HG02970 (cell line): ENCODE data around the gene CCT6B.
"Not testable (repeated sequence)": the region's sequence is repeated elsewhere in the genome, so short reads cannot be mapped to it uniquely, and the experiment has no call there.

ENCODE experiments used
- ATAC-seq: cut with Tn5 transposase; IDR thresholded peaks from one replicate; pipeline ENCODE4 v1.9.1; 2021; ENCODE audit warnings: mild to moderate bottlenecking, moderate library complexity, moderate number of reproducible peaks; ENCODE audit not compliant: unreplicated experiment, low FRiP score

Gene CCT6B

GRCh38 chr17:34980681-34981537 is 19.6 kb upstream of the CCT6B start:
- peak; percentile 86 for ATAC-seq

DNA sequence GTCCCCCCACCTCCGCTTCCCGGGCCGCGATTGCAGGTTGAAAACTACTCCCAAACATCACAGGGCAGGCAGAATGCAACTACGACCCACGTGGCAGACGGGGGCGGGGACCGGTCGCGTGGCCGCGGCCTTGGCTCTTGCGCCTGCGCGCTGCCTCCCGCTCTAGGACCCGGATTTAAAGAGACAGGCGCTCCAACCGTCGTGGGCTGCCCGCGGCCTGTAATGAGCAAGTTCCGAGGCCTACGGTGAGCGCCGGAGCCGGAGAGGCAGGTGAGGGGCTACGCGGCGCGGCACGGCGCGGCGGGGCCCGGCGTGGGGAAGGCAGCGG is 19.1 kb upstream of the CCT6B start, which contains the start of gene LIG3:
Gene LIG3, plus strand, starts transcription at position 160 of the 328 bp plus-strand sequence. CDS start 2,494 bp downstream, outside the sequence.
- peak; percentile 83 for ATAC-seq

DNA sequence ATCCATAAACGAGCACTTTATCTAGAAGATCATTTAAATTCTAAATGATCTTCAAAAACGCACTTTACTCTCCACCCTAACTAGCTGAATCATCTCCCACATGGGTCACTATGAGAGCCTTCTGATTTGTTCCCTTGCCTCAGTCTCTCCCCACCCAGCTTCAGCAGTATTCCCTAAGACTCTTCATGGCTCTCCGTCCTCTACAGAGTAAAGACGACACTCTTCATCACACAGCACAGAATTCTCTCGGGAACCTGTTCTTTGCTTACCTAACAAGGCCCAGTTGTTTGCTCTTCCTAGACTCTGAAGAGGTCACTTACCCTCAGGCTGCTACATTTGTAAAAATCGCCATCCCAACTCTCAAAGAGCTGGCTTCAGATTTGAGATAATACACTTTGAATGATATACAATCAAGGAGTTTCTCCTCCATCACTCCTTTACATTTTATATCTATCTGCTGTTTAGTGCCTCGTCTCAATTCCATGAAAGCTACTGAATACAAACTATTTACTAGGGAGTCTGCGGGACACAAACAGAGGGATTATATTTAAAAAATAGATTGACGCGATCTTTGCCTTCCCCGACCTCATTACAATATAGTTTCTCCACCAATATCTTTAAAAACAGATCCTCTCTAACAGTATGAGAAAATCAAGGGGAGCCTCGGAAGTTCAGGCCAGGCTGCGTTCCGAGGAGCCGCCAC is 18.5 kb upstream of the CCT6B start:
- ATAC-seq, result no peak

- no peak for ATAC-seq
Observed at GRCh38 chr17:34979153-34979552, 17.9 kb upstream of the CCT6B start.

DNA sequence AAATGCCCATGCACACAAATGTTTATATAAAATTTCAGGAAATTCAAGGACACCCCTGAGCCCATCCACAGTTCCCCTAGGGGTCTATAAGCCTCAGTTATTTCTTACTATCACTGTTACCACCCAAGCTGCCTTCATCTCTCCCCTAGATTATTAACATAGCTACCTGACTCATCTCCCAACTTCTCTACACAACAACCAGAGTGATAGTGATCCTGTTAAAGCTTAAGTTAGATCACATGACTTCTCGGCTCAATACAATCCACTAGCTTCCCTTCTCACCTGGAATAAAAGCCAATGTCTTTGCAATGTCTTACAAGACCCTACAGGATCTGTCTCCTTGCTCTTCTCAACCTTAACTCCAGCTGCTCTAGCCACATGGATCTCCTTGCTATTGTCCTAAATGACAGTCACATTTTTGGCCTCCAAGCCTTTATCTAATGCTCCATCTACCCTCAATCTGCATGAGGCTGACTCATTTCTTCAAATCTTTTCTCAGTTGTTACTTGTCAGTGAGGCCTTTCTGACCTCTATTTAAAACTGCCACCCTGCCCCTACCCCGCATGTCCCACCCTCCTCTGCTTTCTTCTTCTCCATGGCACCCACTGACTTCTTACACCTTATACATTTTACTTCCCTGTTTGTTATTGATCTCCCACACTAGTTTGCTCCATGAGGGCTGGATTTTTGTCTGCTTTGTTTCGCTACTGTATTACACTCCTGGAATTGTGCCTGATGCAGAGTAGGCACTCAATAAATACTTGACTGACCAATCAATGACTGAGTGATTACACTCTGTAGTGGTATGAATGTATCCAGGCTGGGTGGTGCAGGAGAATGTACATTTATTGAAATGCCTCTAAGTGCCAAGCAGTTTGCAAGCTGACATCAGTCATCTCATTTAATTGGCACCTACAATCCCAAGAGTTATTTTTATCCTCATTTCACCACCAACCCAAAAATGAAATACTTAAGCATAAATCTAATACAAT is 13.8 kb upstream of the CCT6B start:
- ATAC-seq, result no peak

DNA sequence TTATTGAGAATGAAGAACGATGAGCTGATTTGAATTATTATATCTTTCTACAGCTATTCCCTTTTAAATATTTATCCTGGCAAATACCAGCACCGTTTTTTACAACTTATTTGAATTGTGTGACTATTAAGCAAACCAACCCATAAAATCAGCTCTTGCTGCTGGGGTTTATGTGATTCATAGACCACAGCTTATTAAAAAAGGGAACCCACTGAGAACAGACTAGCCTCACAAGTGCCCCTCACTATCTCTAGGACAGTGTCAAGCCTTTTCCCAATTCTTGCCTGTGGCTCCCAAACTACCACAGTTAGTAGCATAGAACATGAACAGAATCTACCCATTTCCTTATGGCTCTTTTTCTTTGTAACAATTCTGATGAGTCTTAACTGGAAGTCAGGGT is 12.9 kb upstream of the CCT6B start:
- ATAC-seq, result no peak

DNA sequence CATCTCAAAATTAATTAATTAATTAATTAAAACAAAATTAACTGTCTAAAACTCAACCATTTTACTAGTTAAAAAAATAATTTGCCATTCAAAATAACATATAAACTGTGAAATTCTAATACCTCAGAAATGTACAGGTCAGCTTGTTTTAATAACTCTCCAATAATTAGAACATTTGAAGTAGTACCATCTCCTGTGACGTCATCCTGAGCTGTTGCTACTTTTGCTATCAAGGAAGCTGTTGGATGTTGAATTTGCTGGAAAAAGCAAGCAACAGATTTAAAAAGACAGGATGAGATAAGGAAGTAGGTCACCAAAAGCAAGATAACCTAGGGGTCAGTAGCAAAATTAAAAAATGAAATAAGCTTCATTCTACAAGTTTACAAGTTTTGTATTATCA is 2.8 kb downstream of the CCT6B start:
- ATAC-seq, result no peak

DNA sequence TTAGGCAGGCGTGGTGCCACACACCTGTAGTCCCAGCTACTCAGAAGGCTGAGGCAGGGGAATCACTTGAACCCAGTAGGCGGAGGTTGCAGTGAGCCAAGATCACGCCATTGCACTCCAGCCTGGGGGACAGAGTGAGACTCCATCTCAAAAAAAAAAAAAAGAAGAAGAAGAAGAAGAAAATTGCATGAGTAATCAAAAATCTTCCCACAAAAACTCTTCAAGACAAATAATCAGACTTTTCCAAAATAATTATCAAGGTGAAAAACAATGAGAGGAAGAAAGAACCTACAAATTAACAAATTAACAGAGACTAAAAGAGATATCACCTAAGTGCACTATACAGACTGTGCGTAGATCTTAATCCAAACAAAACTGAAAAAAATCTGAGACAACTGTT is 10.5 kb downstream of the CCT6B start:
- not testable (repeated sequence) for ATAC-seq

DNA sequence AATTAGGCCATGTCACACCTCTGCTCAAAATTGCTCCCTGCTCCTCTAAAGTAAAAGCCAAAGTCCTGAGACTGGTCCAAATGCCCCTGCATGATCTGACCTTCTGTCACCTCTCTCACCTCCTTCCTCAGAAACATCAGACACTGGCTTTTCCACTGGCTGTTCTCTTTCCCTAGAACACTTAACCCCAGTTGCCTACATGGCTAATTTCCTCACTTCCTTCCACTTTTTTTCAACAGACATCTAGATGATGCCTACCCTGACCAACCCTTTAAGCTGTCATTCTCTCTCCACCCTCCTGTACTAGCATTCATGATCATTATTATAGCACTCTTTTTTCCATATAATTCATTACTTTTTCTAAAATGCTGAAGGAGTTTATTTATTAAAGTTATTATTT is 31.0 kb downstream of the CCT6B start:
- no peak for ATAC-seq

DNA sequence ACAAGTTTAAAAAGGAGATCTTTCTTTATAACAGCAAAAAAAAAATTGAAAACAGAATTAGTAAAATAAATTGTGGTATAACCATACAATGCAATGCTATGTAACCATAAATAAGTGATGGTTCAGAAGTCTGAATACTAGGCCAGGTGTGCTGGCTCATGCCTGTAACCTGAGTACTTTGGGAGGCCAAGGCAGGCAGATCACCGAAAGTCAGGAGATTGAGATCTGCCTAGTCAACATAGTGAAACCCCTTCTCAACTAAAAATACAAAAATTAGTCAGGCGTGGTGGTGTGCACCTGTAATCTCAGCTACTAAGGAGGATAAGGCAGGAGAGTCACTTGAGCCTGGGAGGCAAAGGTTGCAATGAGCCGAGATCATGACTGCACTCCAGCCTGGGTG is 34.6 kb downstream of the CCT6B start:
- ATAC-seq, result no peak

GRCh38 chr17:34920676-34921075 is 40.6 kb downstream of the CCT6B start:
- no peak for ATAC-seq

DNA sequence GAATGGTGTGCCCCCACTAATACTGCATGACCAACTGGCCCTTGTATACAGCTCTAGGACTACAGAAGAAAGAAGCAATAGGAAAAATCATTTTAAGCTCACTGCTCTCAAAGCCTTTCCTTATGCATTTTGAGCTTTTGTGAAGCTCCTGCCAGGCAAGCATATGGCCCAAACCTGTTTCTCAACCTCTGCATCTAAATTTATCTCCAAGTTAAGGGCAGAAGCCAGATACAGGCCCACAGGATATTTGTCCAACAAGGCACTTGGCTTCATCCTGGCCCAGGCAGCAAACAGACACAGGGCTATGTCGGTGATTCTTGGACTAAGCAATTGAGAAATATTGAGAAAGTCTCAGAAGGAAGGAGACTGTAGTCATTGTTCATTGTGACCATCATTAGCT is 43.9 kb downstream of the CCT6B start:
- no peak for ATAC-seq

- ATAC-seq, result no peak
Observed at GRCh38 chr17:34916120-34916519, 45.1 kb downstream of the CCT6B start.

DNA sequence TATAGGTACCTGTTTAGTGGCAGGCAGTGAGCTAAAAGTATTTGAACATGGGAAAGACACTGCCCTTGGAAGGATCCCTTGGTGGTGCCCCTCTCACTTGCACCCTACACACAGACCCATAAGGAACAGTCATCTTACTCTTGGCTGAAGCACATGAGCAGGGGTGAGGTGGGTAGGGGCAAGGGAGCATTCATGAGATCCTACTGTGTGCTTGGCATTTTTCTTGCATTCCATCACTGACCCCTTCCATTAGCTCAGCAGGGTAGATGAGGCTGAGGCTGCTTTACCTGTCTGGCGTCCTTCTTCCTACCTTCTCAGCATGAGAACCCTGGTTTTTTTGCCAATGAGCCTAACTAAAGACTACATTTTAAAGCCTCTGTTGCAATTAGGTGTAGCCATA is 48.3 kb downstream of the CCT6B start:
- ATAC-seq, result no peak

GRCh38 chr17:34909040-34909439 is 52.2 kb downstream of the CCT6B start:
- no peak for ATAC-seq

DNA sequence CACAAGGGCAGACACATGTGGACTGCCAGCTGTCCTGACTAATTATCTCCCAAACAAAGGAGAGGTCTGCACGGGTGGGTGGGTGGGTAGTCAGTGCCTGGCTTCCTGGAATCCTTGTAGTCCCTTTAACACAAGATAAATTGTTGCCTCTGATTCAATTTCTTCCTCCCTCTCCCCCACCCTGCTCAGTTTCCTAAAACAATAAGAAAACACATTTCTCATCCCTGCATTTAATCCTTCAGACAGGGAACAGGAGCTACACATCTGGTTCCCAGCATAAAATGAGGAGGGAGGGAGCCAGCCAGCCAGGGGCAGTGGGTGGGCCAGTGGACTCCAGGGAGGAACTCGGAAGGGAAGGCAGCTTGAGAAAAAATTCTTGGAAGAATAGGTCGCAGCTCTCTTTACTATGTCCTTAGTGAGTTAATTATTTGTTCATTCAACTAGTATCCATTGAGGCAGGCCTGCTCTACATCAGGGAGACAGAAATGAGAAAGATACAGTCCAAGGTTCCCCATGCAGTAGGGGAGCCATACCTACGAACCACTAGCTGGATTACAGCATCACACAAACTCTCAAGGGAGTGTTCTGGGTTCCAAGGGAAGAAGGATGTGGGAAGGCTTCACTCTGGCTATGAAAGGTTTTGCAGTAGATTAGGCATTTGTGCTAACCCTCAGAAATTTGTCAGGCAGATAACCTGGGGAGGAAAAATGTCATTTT is 58.3 kb downstream of the CCT6B start:
- ATAC-seq, result no peak

GRCh38 chr17:34899643-34900291 is 61.5 kb downstream of the CCT6B start:
- no peak for ATAC-seq

DNA sequence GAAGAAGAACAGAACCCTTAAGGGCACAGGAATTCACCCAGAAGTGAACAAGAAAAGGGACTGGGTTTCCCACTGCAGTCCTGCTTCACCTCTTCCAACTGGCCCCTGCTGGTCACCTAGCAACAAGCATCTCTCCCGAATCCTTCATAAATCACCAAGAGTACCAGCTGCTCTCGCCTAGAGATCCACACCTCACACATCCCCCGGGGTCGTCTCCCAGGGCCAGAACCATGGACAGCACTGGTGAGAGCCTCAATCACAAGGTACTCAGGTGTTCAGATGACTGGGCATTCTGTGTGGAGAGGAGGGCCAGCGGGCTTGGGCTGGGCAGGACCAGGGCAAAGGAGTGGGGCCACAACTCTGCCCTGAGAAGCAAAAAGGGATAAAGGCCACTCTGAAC is 65.9 kb downstream of the CCT6B start:
- ATAC-seq, result no peak

- no peak for ATAC-seq
Observed at GRCh38 chr17:34894964-34895363, 66.3 kb downstream of the CCT6B start.
